Activated naive CD4-positive, alpha-beta T cell treated with Interleukin-2 at 50 U/mL for 16 hours (primary cell): ENCODE measurements around the gene PHYHD1.
A peak's percentile ranks its signal among the peaks of the same experiment; 100 is the strongest.

Source experiments
- DNase-seq: peaks from one replicate; pipeline ENCODE4 v3.0.0-alpha.2; 2020

PHYHD1 gene

GRCh38 chr9:128920381-128921058 is at the start of gene PHYHD1:
TSS of gene PHYHD1 (plus strand) at chr9:128920982. CDS start at chr9:128922324, 1,342 bp downstream.
- DNase-seq: no peak

GRCh38 chr9:128877852-128878251 is 42.9 kb upstream of the PHYHD1 start:
- no peak for DNase-seq

GRCh38 chr9:128881884-128882676 is 38.7 kb upstream of the PHYHD1 start, which contains the start of the genes KYAT1 and LRRC8A:
TSS of gene KYAT1 (minus strand) at chr9:128881950. CDS start at chr9:128845405, 36,545 bp downstream.
TSS of gene LRRC8A (plus strand) at chr9:128882133. CDS start at chr9:128907165, 25,032 bp downstream.
- peak; percentile 99 for DNase-seq

- DNase-seq: no peak
These were observed 37.8 kb upstream of the PHYHD1 start for GRCh38 chr9:128882677-128883603.

- DNase-seq: no peak
These were observed 36.6 kb upstream of the PHYHD1 start for GRCh38 chr9:128884164-128884563.

- no peak for DNase-seq
These were observed 35.4 kb upstream of the PHYHD1 start for GRCh38 chr9:128885376-128885775.

- DNase-seq: no peak
These were observed 35.0 kb upstream of the PHYHD1 start for GRCh38 chr9:128885798-128886197.

- no peak for DNase-seq
These were observed 34.4 kb upstream of the PHYHD1 start for GRCh38 chr9:128886211-128886891.

- DNase-seq: no peak
These were observed 33.7 kb upstream of the PHYHD1 start for GRCh38 chr9:128887049-128887448.

GRCh38 chr9:128887914-128888350 is 32.9 kb upstream of the PHYHD1 start:
- no peak for DNase-seq

- no peak for DNase-seq
These were observed 29.2 kb upstream of the PHYHD1 start for GRCh38 chr9:128891321-128892220.

- DNase-seq: no peak
These were observed 28.4 kb upstream of the PHYHD1 start for GRCh38 chr9:128892221-128892921.

GRCh38 chr9:128893354-128893753 is 27.4 kb upstream of the PHYHD1 start:
- DNase-seq: no peak

GRCh38 chr9:128894764-128895163 is 26.0 kb upstream of the PHYHD1 start:
- DNase-seq: peak; percentile 31

GRCh38 chr9:128895556-128895955 is 25.2 kb upstream of the PHYHD1 start:
- DNase-seq: no peak

- DNase-seq: no peak
These were observed 22.4 kb upstream of the PHYHD1 start for GRCh38 chr9:128898382-128898781.

- DNase-seq: no peak
These were observed 21.8 kb upstream of the PHYHD1 start for GRCh38 chr9:128898845-128899565.

GRCh38 chr9:128899566-128900322 is 21.0 kb upstream of the PHYHD1 start:
- DNase-seq: peak; percentile 16

GRCh38 chr9:128901379-128901778 is 19.4 kb upstream of the PHYHD1 start:
- DNase-seq: no peak
